GM12878 (cell line): ENCODE measurements around the gene MLN. TPM values are rescaled to one million over a fixed set of nuclear protein-coding genes. Genes with fewer than 3 reads are reported as not detected.

Experiments
- ATAC-seq: fragments of 200-7000 bp; cut with Tn5 transposase; 3 replicates; pipeline ENCODE4 v1.9.1; 2020; ENCODE audit warnings: mild to moderate bottlenecking, moderate library complexity
- BruUV-seq: library from RNA; stranded (reverse); fragments of 400-500 nt; replicated peaks from 2 replicates; lab custom pipeline; 2021; lab: Mats Ljungman, UMichigan
- CTCF ChIA-PET: fragments of 300-600 bp; sonication (Branson Sonifier 250); formaldehyde crosslinking; extraction: SDS; loops from one replicate; lab custom pipeline; 2021; ENCODE audit warnings: inconsistent platforms; lab: Yijun Ruan, JAX
- POLR2A ChIA-PET: fragments of 350-600 bp; formaldehyde crosslinking; extraction: SDS; loops from one replicate; lab custom pipeline; 2021; ENCODE audit warnings: inconsistent platforms; lab: Charles Lee
- RAD21 ChIA-PET: fragments of 300-600 bp; sonication (Branson Sonifier 250); formaldehyde crosslinking; loops from one replicate; lab custom pipeline; 2023; ENCODE audit warnings: antibody characterized with exemption; ENCODE audit not compliant: unreplicated experiment; lab: Charles Lee
- SMC1A ChIA-PET: fragments of 300-600 bp; sonication (Branson Sonifier 250); formaldehyde crosslinking; loops from one replicate; lab custom pipeline; 2023; ENCODE audit not compliant: unreplicated experiment, uncharacterized antibody; lab: Charles Lee
- DNase-seq: peaks from one replicate; pipeline ENCODE4 v3.0.0-alpha.2; 2011; ENCODE audit warnings: low read depth, low spot score
- FAIRE-seq: peaks from 3 replicates; lab custom pipeline; 2011; peaks lifted over from hg19 to GRCh38; lab: Jason Lieb, UNC
- H2AFZ ChIP-seq: 2 replicates; pipeline ENCODE4 v1.6.0; 2011; ENCODE audit warnings: low read depth, low read length, control low read depth; ENCODE audit not compliant: control insufficient read depth
- H3K27ac ChIP-seq: 2 replicates; pipeline ENCODE4 v1.5.1; 2011; ENCODE audit warnings: control low read depth; ENCODE audit not compliant: control insufficient read depth, insufficient read depth
- H3K27me3 ChIP-seq, 2 experiments: replicated peaks in 1 of 2; 2 replicates each; pipeline versions ENCODE4 v1.6.0 to v1.6.1; 2011; ENCODE audit warnings: low read length in 1 of 2; ENCODE audit not compliant: control insufficient read depth in 2 of 2, insufficient read depth in 2 of 2
- H3K36me3 ChIP-seq, 2 experiments: 2 replicates each; pipeline ENCODE4 v1.5.1; 2011; ENCODE audit warnings: low read length in 1 of 2; ENCODE audit not compliant: control insufficient read depth in 2 of 2, insufficient read depth in 2 of 2
- H3K4me1 ChIP-seq: 2 replicates; pipeline ENCODE4 v1.6.1; 2011; ENCODE audit warnings: mild to moderate bottlenecking, low read length, moderate library complexity, mixed read lengths; ENCODE audit not compliant: control insufficient read depth, insufficient read depth
- H3K4me2 ChIP-seq: 2 replicates; pipeline ENCODE4 v1.6.0; 2011; ENCODE audit warnings: control low read depth; ENCODE audit not compliant: control insufficient read depth, insufficient read depth
- H3K4me3 ChIP-seq: fragments of 200-600 bp; sonication (generic); 2 replicates; pipeline ENCODE4 v1.5.1; 2016
- H3K79me2 ChIP-seq: 2 replicates; pipeline ENCODE4 v1.6.0; 2011; ENCODE audit warnings: low read length; ENCODE audit not compliant: control insufficient read depth, insufficient read depth
- H3K9ac ChIP-seq: 2 replicates; pipeline ENCODE4 v1.8.0; 2011; ENCODE audit warnings: low read length, control low read depth, mixed read lengths; ENCODE audit not compliant: control insufficient read depth, insufficient read depth
- H3K9me3 ChIP-seq: replicated peaks from 3 replicates; pipeline ENCODE4 v1.5.1; 2011; ENCODE audit warnings: mild to moderate bottlenecking, low read length; ENCODE audit not compliant: control insufficient read depth, insufficient read depth
- H4K20me1 ChIP-seq: 2 replicates; pipeline ENCODE4 v1.6.0; 2011; ENCODE audit not compliant: control insufficient read depth, insufficient read depth
- FOS ChIP-seq: IDR thresholded peaks from 3 replicates; pipeline ENCODE4 v1.6.1; 2011; ENCODE audit warnings: borderline replicate concordance; ENCODE audit not compliant: insufficient read length; ENCODE audit errors: extremely low read depth
- HDAC6 ChIP-seq: fragments of 200-600 bp; sonication (generic); IDR thresholded peaks from one replicate; pipeline ENCODE4 v1.8.0; 2017; ENCODE audit warnings: antibody characterized with exemption; ENCODE audit not compliant: unreplicated experiment
- LARP7 ChIP-seq: fragments of 450-650 bp; IDR thresholded peaks from 2 replicates; pipeline ENCODE4 v1.6.1; 2017; ENCODE audit warnings: mild to moderate bottlenecking
- MXI1 ChIP-seq: fragments of 150-350 bp; IDR thresholded peaks from 2 replicates; pipeline ENCODE4 v1.6.1; 2011; ENCODE audit warnings: low read depth, mild to moderate bottlenecking, inconsistent platforms, low read length, improper control_type of control experiment
- PML ChIP-seq: IDR thresholded peaks from 2 replicates; pipeline ENCODE4 v1.6.1; 2012; ENCODE audit warnings: low read length, inconsistent platforms
- RCOR1 ChIP-seq: conservative IDR thresholded peaks from 2 replicates; pipeline ENCODE4 v1.6.1; 2012; ENCODE audit warnings: low read depth, low read length, improper control_type of control experiment
- SIN3A ChIP-seq: IDR thresholded peaks from 2 replicates; pipeline ENCODE4 v1.6.1; 2012; ENCODE audit warnings: low read depth, low read length, improper control_type of control experiment
- SREBF2 ChIP-seq: IDR thresholded peaks from 2 replicates; pipeline ENCODE4 v1.6.1; 2012; ENCODE audit warnings: mild to moderate bottlenecking, low read length
- STAT3 ChIP-seq: IDR thresholded peaks from 2 replicates; pipeline ENCODE4 v1.6.1; 2011; ENCODE audit warnings: low read depth, low read length, improper control_type of control experiment
- ZBED1 ChIP-seq: IDR thresholded peaks from 2 replicates; pipeline ENCODE4 v1.6.1; 2016; ENCODE audit warnings: borderline replicate concordance
- ZNF592 ChIP-seq: fragments of 450-650 bp; IDR thresholded peaks from 2 replicates; pipeline ENCODE4 v1.6.1; 2017; ENCODE audit warnings: mild to moderate bottlenecking, moderate library complexity
- WGBS: methylation state at CpG from one replicate; pipeline ENCODE4 v1.1.6; 2016; ENCODE audit warnings: low lambda C conversion rate; ENCODE audit not compliant: insufficient replicate concordance, insufficient coverage; ENCODE audit errors: missing lambda C conversion rate; 5-methylcytosine and 5-hydroxymethylcytosine counted together
- in situ Hi-C: fragments of 300-500 bp; cut with MboI; formaldehyde crosslinking; loops from 9 replicates; pipeline ENCODE4 v1.14.3; 2018; ENCODE audit warnings: mixed read lengths
- intact Hi-C: fragments of 100-400 bp; cut with micrococcal nuclease; formaldehyde crosslinking; loops from one replicate; pipeline ENCODE4 v1.14.2; 2022; ENCODE audit not compliant: unreplicated experiment
- polyA plus RNA-seq, 11 experiments: library from polyadenylated mRNA; depleted of rRNA in 4 of 11; unstranded in 6 of 11; stranded (reverse) in 5 of 11; fragments of >200 nt; fragmentation: Nextera tagmentation in 4 of 11; fragmentation: Illumina TruSeq in 1 of 11; extraction: Ambion mirVana in 4 of 11; extraction: Trizol in 1 of 11; gene quantifications; 1 replicate in 1 of 11; 2 replicates in 10 of 11; pipeline versions ENCODE4 v1.2.1 to v1.2.3, GENCODE V29; 2011 to 2016; ENCODE audit warnings: inconsistent platforms in 2 of 11, missing spikeins in 2 of 11, low read depth in 1 of 11
- total RNA-seq, 4 experiments: library from RNA; depleted of rRNA in 3 of 4; stranded (reverse); fragments of >200 nt in 3 of 4; fragmentation: Illumina TruSeq in 1 of 4; extraction: Trizol in 1 of 4; gene quantifications; 2 replicates each; pipeline versions ENCODE4 v1.2.1 to v1.2.3, GENCODE V29; 2013 to 2021

MLN gene
- total and polyA plus RNA-seq, 10 of the 15 experiments (the other 5 are each of a cell fraction or from before 2014, with no cell fraction given): not detected

- H3K9me3 ChIP-seq: no peaks in the 10 kb centered on the region
- no TSS peak for BruUV-seq
- no peaks in the 10 kb centered on the region for H3K27me3 ChIP-seq
- FAIRE-seq (no peak), DNase-seq (no peak), ATAC-seq (no peak)
- ChIA-PET CTCF (interaction anchor here (0.6 to 4.9 kb wide), 4 partner anchors 9 to 923 kb away, joined by 3 to 33 read pairs (median 4); partner anchors contain the start of gene UQCC2), SMC1A (no interaction called here), RAD21 (no interaction called here), POLR2A (interaction anchor here (0.5 kb wide), 1 partner anchor 1054 kb away, joined by 3 read pairs; no protein-coding TSS in a partner anchor)
- no peaks in the 10 kb centered on the region for H4K20me1 ChIP-seq
- H3K9ac ChIP-seq: no peak overlapping the region
- H2AFZ ChIP-seq: no peak overlapping the region
- H3K79me2 ChIP-seq: no peaks in the 10 kb centered on the region
- no peak overlapping the region for H3K4me3 ChIP-seq
- no peak overlapping the region for H3K4me2 ChIP-seq
- H3K36me3 ChIP-seq: peaks cover 15 to 42% of the 10 kb centered on the region in 2 experiments
- WGBS: 97% methylated on average over 12 of the region's 12 CpGs
- H3K4me1 ChIP-seq: no peaks in the 10 kb centered on the region
- no peak overlapping the region for H3K27ac ChIP-seq
- intact Hi-C loops: no loop called here
- TF ChIP-seq ZNF592 (no peak), SREBF2 (no peak), LARP7 (no peak), HDAC6 (no peak), PML (no peak), RCOR1 (no peak), ZBED1 (no peak), FOS (no peak), SIN3A (no peak), STAT3 (no peak), MXI1 (no peak)
- in situ Hi-C loops: no loop called here
Measured at GRCh38 chr6:33778444-33779121, 25.2 kb downstream of the MLN start.
